HG03064 (cell line): ENCODE measurements around the gene CENPX.

Source experiments
- ATAC-seq: cut with Tn5 transposase; IDR thresholded peaks from one replicate; pipeline ENCODE4 v1.9.1; 2021; ENCODE audit warnings: low read depth; ENCODE audit not compliant: unreplicated experiment

The CENPX gene

DNA sequence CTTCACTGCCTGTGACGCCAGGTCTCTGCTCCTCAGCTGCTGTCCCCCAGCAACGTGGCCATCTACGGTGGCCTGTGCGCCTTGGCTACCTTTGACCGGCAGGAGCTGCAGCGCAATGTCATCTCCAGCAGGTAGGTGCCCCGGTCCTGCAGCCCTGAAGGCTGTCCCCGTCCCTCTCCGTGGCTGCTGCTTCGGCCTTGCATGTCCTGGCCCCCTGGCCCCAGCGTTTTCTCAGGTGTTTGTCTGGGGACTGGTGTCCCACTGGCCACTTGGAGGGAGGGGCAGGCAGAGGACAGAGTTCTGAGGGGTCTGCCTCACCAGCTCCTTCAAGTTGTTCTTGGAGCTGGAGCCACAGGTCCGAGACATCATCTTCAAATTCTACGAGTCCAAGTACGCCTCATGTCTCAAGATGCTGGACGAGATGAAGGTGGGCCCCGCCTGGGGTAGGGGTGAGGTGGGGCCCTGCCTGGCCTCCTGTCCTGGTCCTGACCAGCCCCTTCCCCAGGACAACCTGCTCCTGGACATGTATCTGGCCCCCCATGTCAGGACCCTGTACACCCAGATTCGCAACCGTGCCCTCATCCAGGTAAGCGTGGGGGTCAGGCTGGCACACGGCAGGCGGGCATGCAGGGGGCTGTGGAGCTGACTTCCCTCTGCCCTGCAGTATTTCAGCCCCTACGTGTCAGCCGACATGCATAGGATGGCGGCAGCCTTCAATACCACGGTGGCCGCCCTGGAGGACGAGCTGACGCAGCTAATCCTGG lies 33.5 kb upstream of the CENPX start:
- ATAC-seq, result no peak

DNA sequence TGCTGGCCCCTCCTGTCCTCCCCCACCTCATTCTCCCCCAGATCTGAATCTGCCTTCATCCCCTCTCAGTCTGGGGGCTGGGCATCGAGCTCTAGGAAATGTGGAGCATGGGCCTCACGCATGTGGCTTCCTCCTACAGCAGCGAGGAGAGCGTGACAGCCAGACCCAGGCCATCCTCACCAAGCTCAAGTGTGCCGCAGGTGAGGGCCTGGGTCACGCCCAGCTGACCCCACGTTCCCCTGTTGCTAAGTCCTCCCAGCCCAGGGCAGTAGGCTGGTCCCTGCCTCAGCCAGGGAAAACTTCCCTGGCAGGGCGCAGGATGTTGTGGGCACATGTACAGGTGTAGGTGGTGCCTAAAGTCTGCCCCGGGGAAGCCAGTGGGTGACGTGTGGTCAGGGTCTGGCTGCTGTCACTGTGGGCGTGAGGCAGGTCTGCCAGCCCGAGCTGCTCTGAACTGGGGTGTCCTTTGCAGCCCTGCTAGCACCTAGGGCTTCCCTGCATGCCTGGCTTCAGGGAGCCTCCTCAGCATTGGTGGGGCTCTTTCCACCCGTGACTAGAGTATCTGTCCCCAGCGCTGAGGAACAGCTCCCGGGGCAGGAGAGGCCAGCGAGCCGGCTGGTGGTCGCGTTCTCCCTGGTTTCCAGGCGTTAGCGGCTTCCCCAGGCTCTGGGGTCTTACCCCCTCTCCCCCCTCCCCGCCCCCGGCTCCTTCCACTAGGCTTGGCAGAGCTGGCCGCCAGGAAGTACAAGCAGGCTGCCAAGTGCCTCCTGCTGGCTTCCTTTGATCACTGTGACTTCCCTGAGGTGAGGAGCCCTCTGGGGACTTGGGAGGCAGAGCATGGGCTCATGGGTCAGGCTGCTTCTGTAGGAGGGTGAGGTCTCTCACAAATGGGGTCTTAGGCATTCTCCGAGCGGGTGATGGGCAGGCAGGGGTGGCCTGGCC lies 32.6 kb upstream of the CENPX start:
- ATAC-seq, result no peak

- ATAC-seq, result no peak
Observed at GRCh38 chr17:82054351-82055022, 31.8 kb upstream of the CENPX start.

GRCh38 chr17:82053556-82054263 lies 31.0 kb upstream of the CENPX start:
- no peak for ATAC-seq

- no peak for ATAC-seq
Observed at GRCh38 chr17:82053130-82053529, 30.5 kb upstream of the CENPX start.

GRCh38 chr17:82052638-82053059 lies 30.0 kb upstream of the CENPX start:
- ATAC-seq, result no peak

- no peak for ATAC-seq
Observed at GRCh38 chr17:82051776-82052637, 29.3 kb upstream of the CENPX start, which contains the start of the genes GPS1 and RFNG. TSS of gene GPS1 (plus strand) at chr17:82051898. CDS start at chr17:82051932, 34 bp downstream. TSS of gene RFNG (minus strand) at chr17:82051811. CDS start at chr17:82051766, 45 bp downstream.

- no peak for ATAC-seq
Observed at GRCh38 chr17:82050761-82051641, 28.3 kb upstream of the CENPX start.

DNA sequence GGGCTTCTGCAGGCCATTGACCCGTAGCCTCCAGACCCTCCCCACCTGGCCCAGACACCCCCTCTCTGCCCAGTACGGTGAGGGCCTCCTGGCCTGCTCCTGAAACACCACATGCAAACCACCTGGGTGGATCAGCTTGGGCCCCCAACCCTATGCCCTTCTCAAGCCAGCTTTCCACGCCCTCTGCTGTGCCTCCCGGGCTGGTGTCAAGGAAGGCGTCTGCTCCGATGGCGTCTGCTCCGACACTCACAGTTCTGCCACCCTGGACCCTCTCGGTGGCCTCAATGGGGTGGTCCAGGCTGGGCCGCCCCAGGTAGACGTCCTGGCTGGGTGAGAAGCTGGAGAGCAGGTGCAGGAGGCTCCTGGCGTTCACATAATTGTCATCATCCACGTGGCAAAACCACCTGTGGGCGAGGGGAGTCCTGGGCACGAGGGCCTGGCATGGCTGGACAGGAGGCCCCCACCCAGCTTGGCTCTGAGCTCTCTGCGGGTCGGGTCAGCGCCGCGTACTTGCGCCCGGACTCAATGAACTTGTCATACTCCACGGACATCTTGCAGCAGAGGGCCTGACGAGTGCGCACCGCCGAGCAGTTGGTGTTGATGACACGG lies 27.6 kb upstream of the CENPX start:
- no peak for ATAC-seq

DNA sequence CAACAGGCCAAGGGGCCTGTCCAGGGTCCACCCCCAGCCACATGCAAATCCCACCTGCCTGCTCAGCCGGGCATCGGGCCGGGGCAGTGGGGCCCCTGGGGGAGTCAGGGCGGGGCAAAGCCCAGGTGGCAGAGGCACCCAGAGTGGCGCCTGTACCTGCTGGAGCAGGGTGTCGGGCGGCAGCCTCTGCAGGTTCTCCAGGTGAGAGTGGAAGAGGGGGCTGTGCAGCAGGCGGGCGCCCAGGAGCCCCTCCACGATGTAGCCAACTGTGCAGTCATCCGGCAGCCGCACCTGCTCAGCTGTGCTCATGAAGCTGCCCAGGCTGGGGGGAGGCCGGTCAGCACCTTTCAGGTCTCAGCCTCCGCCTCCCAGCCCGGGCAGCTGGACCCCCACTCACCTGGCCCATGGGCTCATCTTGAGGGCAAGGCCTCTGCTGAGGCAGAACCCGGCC lies 26.9 kb upstream of the CENPX start:
- ATAC-seq, result no peak

- ATAC-seq, result no peak
Observed at GRCh38 chr17:82049106-82049505, 26.4 kb upstream of the CENPX start.

- no peak for ATAC-seq
Observed at GRCh38 chr17:82048571-82048971, 25.9 kb upstream of the CENPX start.

GRCh38 chr17:82047914-82048570 lies 25.4 kb upstream of the CENPX start:
- no peak for ATAC-seq

DNA sequence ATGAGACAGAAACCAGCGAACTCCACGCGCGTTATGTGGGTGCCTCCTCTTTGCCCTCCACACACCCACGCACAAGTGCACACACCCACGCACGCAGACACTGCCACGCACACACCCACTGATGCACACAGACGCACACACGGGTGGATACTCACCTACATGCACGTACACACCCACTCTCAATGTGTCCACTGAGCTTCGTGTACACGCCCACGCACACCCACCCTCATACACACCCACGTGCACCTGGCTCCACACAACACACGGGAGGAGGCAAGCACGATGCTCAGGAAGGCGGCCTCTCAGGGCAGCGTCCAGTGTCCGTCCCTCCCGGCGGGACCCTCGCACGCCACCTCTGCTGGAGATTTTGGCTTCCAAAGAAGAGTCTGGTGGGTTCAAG lies 24.7 kb upstream of the CENPX start:
- no peak for ATAC-seq

DNA sequence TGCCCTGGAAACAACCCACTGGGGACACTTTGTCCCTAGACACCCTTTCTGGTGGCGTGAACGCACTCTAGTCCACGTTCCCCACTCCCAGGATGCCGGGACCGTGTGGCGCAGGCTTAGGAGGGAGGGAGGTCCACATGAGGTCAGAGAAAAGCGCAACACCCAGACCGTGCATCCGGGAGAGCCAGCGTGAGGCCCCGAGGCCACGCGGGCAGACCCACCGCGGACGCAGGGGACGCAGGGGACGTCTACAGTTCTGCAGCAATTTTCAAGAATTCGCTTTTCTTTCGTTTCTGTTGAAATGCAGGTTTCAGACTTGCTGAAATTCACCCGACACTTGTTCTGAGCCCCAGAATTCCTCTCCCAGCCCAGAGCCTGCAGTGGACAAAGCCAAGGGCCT lies 24.2 kb upstream of the CENPX start:
- ATAC-seq, result no peak

GRCh38 chr17:82045936-82046484 lies 23.3 kb upstream of the CENPX start:
- ATAC-seq, result no peak

- ATAC-seq, result no peak
Observed at GRCh38 chr17:82043507-82043906, 20.8 kb upstream of the CENPX start.
